SK-N-MC (cell line): Measurements from ENCODE around the gene DDX46.

Source experiments
- EZH2 ChIP-seq: fragments of 200-600 bp; sonication (generic); IDR thresholded peaks from one replicate; pipeline ENCODE4 v1.6.1; 2017; ENCODE audit warnings: antibody characterized with exemption
- POLR2AphosphoS5 ChIP-seq: IDR thresholded peaks from 2 replicates; pipeline ENCODE4 v1.6.1; 2012; ENCODE audit warnings: mild to moderate bottlenecking, low read depth, low read length, borderline replicate concordance

- TF ChIP-seq POLR2AphosphoS5 (no peak), EZH2 (no peak)
Observed at GRCh38 chr5:134772461-134773125, 14.0 kb downstream of the DDX46 start.
